HK-2 (cell line): ENCODE measurements around the gene UNCX.

Experiments used
- DNase-seq: peaks from one replicate; pipeline ENCODE4 v3.0.0-alpha.2; 2018; ENCODE audit not compliant: unreplicated experiment

The UNCX gene

DNA sequence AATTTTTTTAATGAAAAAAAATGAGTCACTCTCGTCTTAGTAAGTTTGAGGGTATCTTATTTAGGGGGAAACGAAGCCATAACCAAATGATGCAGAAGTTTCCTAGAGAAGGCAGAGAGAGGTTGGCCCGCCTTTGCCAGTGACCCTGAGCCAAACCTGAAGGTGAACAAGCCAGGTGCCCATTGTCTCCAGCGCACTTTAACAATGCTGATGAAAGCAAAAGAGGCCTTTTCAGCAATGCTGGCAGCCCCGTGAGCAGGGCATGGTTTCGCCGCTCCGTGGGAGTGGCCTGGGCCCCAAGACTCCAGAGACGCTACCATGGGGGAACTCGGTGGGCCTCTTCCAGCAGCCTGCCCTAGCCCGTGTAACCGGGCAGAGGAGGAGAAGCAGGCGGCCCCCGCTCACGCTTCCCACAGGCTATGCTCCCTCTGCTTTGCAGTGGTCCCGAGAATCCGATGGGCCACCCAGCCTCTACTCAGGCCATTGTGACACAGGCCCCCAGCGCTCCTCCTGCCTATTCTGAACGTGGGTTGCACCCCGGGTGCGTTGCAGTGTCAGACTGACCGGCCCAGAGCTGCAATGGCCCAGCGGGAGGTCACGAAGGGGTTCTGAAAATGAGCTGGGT lies 14.0 kb upstream of the UNCX start:
- DNase-seq: no peak

DNA sequence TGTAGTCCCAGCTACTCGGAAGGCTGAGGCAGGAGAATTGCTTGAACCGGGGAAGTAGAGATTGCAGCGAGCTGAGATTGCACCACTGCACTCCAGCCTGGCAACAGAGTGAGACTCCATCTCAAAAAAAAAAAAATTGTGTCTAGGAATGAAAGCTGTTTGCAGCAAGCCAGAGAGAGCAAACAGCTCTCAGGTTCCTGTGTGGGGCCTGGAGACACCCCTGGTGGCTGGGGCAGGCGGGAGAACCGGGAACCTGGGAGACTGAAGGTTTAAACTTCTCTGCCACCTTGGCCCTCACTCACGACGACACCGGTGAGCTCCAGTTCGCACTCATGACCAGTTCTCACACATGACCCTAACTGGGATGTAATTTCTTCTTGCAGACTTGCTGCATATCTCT lies 13.2 kb upstream of the UNCX start:
- DNase-seq: no peak

GRCh38 chr7:1220000-1220726 lies 12.5 kb upstream of the UNCX start:
- DNase-seq: no peak

DNA sequence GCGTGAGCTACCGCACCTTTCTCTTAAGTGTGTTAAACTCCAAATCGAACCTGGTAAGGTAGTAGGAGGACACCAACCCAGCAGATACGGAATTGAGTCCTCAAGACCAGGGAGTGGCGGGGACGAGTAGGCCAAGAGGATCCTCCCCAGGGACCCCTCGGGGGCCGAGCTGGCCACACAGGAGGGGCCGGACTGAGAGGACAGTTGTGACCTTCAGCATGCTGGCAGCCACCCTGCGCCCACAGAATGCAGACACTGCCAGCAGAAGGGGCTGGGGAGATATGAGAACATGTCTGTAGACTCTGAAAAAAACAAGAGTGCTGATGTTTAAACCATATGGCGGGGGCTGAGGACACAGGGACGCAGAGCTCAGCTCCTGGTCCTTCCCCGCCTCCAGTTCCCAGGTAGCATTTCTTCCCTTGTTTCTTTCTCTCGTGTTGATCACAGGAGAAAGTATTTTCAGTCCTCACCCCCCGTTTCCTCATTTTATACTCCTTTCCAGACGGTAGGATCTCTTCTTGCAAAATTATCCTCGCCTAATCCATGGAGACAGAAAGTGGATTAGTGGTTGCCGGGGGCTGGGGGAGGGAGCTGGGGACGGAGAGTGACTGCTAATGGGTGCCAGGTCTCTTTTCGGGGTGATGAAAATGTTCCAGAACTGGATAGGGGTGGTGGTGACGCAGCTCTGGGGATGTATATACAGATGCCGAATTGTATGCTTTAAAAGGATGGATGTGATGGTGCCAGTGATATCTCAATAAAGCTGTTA lies 11.5 kb upstream of the UNCX start:
- DNase-seq: no peak

- no peak for DNase-seq
Measured at GRCh38 chr7:1223196-1223981, 9.3 kb upstream of the UNCX start.

GRCh38 chr7:1224086-1224716 lies 8.5 kb upstream of the UNCX start:
- DNase-seq: no peak

DNA sequence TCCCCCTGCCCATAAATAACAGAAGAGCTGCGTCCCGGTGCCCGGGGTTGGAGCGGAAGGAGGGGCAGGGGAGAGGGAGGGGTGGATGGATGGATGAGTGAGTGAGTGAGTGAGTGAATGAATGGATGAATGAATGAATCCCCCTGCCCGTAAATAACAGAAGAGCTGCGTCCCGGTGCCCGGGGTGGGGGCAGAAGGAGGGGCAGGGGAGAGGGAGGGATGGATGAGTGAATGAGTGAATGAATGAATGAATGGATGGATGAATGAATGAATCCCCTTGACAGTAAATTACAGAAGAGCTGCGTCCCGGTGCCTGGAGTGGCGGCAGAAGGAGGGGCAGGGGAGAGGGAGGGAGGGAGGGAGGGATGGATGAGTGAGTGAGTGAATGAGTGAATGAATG lies 7.6 kb upstream of the UNCX start:
- DNase-seq: no peak

DNA sequence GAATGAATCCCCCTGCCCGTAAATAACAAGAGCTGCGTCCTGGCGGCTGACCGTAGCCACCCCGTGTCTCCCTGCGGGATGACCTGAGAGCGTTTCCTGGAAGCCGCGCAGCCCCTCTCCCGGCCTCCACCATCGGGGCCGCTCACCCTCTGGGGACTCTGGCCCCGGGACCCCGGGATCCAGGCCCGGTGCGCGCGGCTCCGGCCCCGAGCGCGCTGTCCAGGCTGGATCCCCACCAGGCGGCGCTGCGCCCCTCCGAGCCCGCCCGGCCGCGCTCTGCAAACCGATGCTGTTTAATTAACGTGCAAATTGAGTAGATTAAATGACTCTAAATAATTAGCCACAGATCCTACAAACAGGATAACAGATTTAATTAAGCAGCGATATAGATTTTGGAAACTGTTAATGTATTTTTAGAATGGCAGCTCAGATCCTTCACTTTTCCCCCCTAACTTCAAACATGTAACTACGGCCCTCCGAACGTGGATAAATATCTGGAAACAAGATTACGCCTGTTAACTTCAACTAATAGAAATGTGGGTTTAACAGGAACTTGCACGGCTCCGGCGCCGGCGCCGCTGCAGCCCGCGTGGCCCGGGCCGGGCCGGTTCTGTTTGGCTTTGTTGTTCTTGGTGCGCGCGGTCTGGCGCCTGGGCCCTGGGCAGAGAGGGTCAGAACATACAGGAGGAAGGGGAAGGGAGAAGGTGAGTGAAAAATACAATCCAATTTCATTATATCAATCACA lies 7.1 kb upstream of the UNCX start:
- no peak for DNase-seq

- no peak for DNase-seq
Measured at GRCh38 chr7:1226186-1226901, 6.3 kb upstream of the UNCX start.

DNA sequence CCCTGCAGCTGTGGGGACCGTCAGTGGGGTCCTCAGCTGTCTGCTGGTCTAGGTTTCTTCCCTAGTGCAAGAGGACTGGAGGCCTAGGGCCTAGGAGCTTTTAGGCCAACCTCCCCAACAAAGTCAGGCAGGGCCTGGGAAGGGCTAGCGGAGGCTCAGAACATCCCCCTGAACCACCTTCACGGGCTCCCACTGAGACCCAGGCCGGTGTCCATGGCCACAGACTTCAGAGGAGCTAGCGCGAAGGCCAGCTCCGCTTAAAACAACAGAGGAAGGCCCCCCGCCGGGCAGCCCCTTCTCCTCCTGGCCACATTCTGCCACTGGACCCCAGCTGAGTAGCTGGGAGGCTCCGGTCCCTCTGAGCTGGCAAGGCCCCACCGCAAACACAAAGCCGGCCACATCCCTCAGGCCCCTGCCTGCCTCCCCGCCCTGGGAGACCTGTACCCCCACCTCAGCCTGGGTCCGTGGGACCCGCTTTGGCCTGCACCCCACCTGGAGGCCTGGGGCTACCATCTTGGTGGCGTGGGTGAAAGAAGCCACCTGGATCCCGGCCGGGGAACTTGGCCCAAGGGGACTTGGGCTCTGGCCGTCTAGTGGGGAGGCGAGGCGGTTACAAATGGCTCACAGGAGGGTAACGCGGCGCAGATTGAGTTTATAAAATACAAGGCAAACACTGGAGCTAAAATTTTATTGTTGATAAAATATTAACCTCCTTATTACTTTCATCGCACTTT lies 5.4 kb upstream of the UNCX start:
- no peak for DNase-seq

GRCh38 chr7:1227814-1228544 lies 4.7 kb upstream of the UNCX start:
- no peak for DNase-seq

DNA sequence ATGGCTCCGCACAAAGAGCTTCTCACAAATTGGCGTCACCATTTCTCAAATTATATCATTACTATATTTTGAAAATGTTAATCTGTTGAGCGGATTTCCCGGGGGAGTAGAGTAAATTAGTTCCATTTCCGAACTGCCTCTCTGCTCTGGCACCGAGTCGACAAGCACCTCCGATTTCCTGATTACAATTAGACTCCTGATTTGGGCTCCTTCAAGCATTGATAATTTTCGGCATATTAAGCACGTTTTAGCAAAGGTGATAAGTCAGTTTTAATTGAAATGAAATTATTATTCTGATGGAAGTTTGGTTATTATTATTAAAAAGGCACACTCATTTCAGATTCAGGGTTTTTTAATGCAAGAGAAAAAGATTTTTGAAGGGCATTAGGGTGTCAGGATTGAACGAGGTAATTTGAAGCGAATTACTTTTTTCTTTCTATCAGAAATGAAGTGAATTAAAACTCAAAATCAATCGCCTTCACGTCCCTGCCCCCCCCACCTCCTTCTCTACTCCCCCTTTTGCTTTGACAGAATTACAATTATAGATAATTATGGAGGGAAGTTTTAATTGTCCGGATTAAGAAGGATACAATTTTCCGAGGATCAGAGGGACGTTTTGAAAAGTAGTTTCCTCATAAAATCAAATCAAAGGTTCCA lies 4.0 kb upstream of the UNCX start:
- no peak for DNase-seq

- DNase-seq: no peak
Measured at GRCh38 chr7:1229202-1229947, 3.3 kb upstream of the UNCX start.

- no peak for DNase-seq
Measured at GRCh38 chr7:1229956-1230355, 2.7 kb upstream of the UNCX start.

GRCh38 chr7:1230411-1231213 lies 2.1 kb upstream of the UNCX start:
- DNase-seq: no peak

DNA sequence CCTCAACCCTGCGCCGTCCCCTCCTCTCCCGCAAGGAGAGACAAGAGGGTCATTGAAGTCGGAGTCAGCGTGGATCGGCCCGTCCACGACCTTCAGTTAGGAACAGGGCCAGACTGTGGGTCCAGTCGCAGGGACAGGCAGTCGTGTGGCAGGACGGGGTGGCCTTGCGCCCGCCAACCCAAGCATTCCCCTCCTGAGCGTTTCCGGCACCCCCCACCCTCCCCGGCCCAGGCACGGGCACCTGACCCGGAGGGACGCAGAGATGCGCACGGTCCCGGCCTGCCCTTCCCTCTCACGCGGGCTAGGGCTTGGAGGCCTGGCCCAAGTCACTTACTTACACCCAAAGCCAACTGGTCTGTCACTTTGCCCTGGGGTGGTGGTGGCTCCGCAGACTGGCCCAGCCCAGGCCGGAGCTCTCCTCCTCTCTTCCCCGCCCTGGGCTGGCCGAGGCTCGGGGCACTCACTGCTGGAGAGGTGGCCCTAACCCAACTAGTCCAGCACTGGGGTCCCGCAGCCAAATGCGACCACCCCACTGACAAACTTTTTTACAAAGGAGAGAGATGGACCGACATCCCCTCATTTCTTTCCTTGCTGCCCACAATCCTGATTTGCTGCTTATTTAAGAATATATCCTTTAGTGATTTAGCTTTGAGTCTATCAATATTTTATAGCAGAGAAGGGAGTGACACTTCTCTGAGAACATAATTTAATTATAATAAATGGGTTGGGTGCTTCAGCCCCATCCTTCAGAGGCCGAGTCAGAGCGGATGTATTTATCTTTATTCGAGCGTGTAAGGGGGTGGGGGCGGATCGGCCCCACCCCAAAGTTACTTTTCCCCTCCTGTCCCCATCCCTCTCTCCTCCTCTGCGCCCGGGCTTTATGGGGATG lies 1.2 kb upstream of the UNCX start:
- no peak for DNase-seq
